GM12801 (cell line): ENCODE results near the gene ACSL6.

Experiments
- TF ChIP-seq, protein P1 (sequence below): IDR thresholded peaks from one replicate; pipeline ENCODE4 v1.5.1; 2011; ENCODE audit warnings: control low read depth; ENCODE audit not compliant: insufficient read length; ENCODE audit errors: extremely low read depth

The ACSL6 gene

DNA sequence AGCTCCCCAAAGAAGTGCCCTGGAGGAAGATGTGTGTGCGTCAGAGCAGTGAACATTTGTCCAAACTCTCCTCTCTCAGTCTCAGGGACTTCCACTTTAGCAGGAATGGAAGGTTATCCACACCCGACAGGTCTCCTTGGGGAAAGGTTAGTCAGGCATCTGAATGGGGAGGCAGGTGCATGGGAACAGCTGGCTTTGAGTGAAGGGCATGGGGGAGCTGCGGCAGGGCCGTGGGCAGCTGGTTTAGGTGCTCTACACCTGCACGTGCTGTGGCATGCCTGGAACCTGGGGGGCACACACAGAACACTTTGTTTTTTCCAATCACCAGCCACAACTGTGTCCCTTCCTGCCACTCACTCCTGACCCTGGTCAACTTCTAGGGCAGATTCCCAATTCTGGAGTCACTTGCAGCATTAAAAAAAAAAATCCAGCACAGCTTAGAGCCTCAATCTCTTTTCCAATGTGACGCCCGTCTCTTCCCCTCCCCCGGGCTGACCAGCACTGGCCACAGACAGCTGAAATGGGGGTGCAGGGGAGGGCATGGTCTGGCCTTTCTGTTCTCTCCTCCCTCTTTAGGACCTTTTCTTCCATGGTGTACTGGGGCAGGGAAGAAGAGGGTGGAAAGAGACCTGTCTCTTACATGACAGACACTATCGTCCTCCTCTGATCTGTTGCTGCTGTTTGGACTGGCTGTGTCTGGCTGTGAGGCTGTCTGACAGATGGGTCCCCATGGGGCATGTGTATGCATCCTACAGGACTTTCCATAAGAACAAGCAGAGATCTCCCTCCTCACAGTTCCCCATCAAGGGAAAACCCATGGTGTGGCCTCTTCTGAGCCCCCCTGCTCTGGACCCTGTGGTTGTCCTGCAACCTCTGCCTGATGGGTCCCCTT lies 39.4 kb upstream of the ACSL6 start:
- TF ChIP-seq, protein P1, sequence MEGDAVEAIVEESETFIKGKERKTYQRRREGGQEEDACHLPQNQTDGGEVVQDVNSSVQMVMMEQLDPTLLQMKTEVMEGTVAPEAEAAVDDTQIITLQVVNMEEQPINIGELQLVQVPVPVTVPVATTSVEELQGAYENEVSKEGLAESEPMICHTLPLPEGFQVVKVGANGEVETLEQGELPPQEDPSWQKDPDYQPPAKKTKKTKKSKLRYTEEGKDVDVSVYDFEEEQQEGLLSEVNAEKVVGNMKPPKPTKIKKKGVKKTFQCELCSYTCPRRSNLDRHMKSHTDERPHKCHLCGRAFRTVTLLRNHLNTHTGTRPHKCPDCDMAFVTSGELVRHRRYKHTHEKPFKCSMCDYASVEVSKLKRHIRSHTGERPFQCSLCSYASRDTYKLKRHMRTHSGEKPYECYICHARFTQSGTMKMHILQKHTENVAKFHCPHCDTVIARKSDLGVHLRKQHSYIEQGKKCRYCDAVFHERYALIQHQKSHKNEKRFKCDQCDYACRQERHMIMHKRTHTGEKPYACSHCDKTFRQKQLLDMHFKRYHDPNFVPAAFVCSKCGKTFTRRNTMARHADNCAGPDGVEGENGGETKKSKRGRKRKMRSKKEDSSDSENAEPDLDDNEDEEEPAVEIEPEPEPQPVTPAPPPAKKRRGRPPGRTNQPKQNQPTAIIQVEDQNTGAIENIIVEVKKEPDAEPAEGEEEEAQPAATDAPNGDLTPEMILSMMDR = no peak

DNA sequence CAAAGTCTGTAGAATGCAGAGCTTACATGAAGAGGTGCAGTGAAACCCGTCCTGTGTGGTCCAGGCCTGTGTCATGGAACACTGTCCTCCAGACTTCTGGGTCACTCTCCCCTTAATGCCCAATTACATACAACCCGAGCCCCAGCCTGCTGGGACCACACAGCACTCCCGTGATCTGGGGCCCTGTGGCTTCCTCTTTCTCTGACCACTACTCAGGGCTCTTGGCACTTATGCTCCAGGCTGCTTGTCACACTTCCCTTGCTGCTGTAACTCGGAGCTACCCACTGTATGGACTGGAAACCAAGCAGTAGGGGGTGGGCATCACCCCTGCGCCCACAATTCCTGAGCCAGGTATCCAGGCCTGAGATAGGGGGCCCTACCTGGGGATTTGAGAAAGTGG lies 38.7 kb upstream of the ACSL6 start:
- TF ChIP-seq, protein P1 = no peak

DNA sequence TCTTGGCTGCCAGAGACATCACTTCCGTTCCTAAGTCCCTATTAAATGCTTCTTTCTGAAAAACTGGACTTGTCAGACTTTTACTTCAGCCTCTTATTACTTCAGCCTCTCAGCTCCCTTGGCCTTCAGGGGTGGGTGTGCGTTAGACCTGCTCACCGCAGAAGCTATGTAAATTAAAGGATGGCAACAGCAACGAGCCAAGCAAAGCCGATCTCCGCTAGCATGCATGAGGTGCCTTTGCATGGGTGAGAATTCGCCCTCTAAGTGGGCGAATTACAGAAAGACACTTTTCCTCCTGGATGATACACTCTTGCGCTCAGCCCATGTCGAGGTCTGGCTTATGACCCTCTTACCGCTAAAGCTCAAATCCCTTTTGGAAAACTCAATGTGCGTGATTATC lies 38.1 kb upstream of the ACSL6 start:
- TF ChIP-seq, protein P1 = no peak

DNA sequence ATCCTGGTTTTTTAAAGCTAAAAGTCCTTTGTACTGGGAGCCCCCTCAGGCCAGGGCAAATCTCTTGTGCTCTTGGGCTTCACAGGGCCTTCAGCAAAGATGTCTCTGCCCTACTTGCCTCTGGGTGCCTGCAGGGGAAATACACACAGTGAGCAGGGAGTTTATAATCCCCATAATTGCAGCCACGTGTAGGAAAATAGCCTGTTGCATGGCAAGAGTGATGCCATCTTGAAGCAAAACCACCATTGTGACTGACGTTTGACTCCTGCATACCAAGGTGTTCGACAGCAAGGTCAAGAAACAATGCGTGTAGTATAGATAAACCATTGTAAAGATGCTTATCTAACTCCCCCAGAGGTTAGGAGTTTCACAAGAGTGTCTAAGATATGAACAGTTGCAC lies 37.6 kb upstream of the ACSL6 start:
- TF ChIP-seq, protein P1 = no peak

DNA sequence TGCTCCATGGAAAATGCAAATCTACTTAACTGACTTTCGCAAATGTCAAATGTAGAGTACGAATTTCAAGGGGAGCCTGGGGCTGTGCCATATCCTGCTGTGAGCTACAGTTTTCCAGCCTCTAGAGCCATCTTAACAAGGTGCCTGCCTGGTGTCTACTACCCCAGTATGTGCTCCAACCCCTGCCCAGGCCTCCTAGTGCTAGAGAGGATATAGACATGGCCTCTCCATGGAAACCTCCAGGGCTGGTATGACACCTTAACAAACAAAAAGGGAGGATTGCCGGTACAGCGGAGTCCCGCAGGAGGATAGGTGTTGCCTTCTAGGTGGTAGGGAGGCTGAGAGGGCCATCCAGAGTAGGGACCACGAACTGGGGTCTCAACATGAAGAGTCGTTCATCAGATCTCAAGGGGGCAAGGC lies 35.4 kb upstream of the ACSL6 start:
- TF ChIP-seq, protein P1 = no peak

DNA sequence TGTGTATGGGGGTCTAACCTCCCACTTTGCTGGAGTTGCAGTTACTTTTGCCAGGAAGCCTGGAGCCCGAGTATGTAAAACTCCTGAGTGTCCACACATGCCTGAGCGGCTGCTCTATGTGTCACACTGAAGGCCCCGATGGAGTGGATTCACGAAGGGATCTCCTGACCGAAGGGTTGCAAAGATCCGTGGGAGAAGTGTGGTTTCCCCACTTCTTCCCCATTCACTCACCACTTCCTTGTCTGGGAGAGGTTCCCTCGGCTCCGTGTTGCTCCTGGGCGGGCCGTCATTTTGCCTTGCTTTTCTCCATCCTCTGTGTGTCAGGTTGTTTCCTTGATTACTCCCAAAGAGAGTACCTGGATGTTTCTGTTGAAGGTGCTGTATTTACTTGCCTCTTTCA lies 32.7 kb upstream of the ACSL6 start:
- TF ChIP-seq, protein P1 = no peak

DNA sequence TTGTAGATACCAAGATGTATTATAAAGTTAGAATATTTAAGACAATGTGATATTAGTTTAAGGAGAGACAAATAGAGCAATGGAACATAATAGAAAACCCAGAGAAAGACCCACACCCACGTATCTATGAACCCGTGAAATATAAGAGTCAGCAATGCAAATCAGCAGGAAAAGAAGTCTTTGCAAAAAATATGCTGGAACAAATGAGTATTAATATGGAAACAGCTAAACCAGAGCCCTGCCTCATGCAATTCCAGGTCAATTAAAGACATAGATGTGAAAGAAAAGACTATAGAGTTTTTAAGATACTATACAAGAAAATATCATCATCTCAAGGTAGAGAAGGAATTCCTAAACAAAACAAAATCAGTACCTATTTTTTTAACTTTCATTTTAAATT lies 25.9 kb upstream of the ACSL6 start:
- TF ChIP-seq, protein P1 = no peak

DNA sequence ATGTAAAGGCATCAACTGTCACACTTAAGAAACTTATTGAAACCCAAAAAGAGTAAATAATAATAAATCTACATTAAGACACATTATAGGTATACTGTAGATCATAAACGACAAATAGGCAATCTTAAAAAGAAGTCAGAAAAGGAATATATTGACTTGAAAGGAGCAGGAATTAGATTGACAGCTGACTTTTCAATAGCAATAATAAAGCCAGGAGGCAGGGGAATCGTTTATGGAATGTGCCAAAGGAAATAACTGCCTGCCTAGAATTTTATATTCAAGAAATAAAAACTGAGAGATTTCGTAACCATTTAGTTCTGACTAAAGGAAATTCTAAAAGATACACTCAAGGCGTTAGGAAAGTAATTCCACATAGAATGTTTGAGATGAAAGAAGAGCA lies 21.7 kb upstream of the ACSL6 start:
- TF ChIP-seq, protein P1 = no peak
